Endothelial cell of umbilical vein (primary cell): ENCODE measurements around the gene TBC1D16. TPM values are rescaled to one million over a fixed set of nuclear protein-coding genes. Genes with fewer than 3 reads are reported as not detected.

Experiments used
- BruUV-seq: library from RNA; stranded (reverse); fragments of 400-500 nt; replicated peaks from 2 replicates; lab custom pipeline; 2021; lab: Mats Ljungman, UMichigan
- CTCF ChIA-PET: fragments of 300-600, 350-600 bp; sonication (Branson Sonifier 250); formaldehyde crosslinking; loops from one replicate; lab custom pipeline; 2021; ENCODE audit warnings: antibody characterized with exemption, inconsistent platforms; lab: Charles Lee
- POLR2A ChIA-PET: fragments of 300-600, 350-600 bp; sonication (Branson Sonifier 250); formaldehyde crosslinking; loops from one replicate; lab custom pipeline; 2021; ENCODE audit warnings: antibody characterized with exemption, inconsistent platforms; lab: Charles Lee
- DNase-seq: peaks from one replicate; pipeline ENCODE4 v3.0.0-alpha.2; 2011; ENCODE audit warnings: low read depth, low spot score
- FAIRE-seq: peaks from 2 replicates; lab custom pipeline; 2011; peaks lifted over from hg19 to GRCh38; lab: Jason Lieb, UNC
- H2AFZ ChIP-seq: 2 replicates; pipeline ENCODE4 v1.6.0; 2012; ENCODE audit warnings: low read depth, low read length, control low read depth, inconsistent platforms
- H3K27ac ChIP-seq: 2 replicates; pipeline ENCODE4 v1.5.1; 2011; ENCODE audit warnings: low read depth, mild to moderate bottlenecking, control low read depth, low read length, moderate library complexity; ENCODE audit not compliant: insufficient read depth
- H3K27me3 ChIP-seq, 2 experiments: 2 replicates each; pipeline versions ENCODE4 v1.6.0 to v1.6.1; 2011; ENCODE audit warnings: low read length in 2 of 2, mixed read lengths in 1 of 2; ENCODE audit not compliant: control insufficient read depth in 2 of 2, insufficient read depth in 2 of 2
- H3K36me3 ChIP-seq, 2 experiments: 2 replicates in 1 of 2; 3 replicates in 1 of 2; pipeline ENCODE4 v1.5.1; 2011; ENCODE audit warnings: low read length in 2 of 2, mild to moderate bottlenecking in 1 of 2, moderate library complexity in 1 of 2; ENCODE audit not compliant: control insufficient read depth in 2 of 2, insufficient read depth in 2 of 2; ENCODE audit errors: extremely low read depth in 1 of 2
- H3K4me1 ChIP-seq: 3 replicates; pipeline ENCODE4 v1.5.1; 2011; ENCODE audit warnings: mild to moderate bottlenecking, low read length; ENCODE audit not compliant: control insufficient read depth, insufficient read depth; ENCODE audit errors: extremely low read depth
- H3K4me2 ChIP-seq: 2 replicates; pipeline ENCODE4 v1.6.1; 2011; ENCODE audit warnings: low read length, control low read depth, mixed read lengths; ENCODE audit not compliant: insufficient read depth
- H3K4me3 ChIP-seq, 3 experiments: fragments of 200-600 bp in 1 of 3; sonication (generic), shearing (Covaris generic) in 1 of 3; replicated peaks in 1 of 3; 2 replicates each; pipeline ENCODE4 v1.5.1; 2011 to 2016; ENCODE audit warnings: control low read depth in 3 of 3, low read length in 3 of 3, mild to moderate bottlenecking in 2 of 3, inconsistent platforms in 1 of 3, low read depth in 1 of 3, moderate library complexity in 1 of 3; ENCODE audit not compliant: insufficient read depth in 1 of 3
- H3K79me2 ChIP-seq: 2 replicates; pipeline ENCODE4 v1.6.0; 2012; ENCODE audit warnings: low read length, inconsistent platforms; ENCODE audit not compliant: control insufficient read depth, insufficient read depth
- H3K9ac ChIP-seq: replicated peaks from 2 replicates; pipeline ENCODE3; 2011; ENCODE audit warnings: low read length, control low read depth; ENCODE audit not compliant: insufficient read depth; ENCODE audit errors: extremely low read depth
- H3K9me1 ChIP-seq: replicated peaks from 3 replicates; pipeline ENCODE4 v1.6.0; 2011; ENCODE audit warnings: mild to moderate bottlenecking, low read length; ENCODE audit not compliant: control insufficient read depth, insufficient read depth; ENCODE audit errors: extremely low read depth
- H3K9me3 ChIP-seq: replicated peaks from 2 replicates; pipeline ENCODE4 v1.5.1; 2012; ENCODE audit warnings: low read length, inconsistent platforms; ENCODE audit not compliant: control insufficient read depth, insufficient read depth
- H4K20me1 ChIP-seq: replicated peaks from 2 replicates; pipeline ENCODE3; 2011; ENCODE audit warnings: mild to moderate bottlenecking, low read length; ENCODE audit not compliant: control insufficient read depth, insufficient read depth; ENCODE audit errors: extremely low read depth
- CTCF ChIP-seq, 2 donors: IDR thresholded peaks; 1 replicate in 1 of 2; 2 replicates in 1 of 2; pipeline ENCODE4 v1.5.1; 2011; ENCODE audit warnings: low read length in 2 of 2, mild to moderate bottlenecking in 2 of 2, moderate library complexity in 2 of 2, control low read depth in 1 of 2, inconsistent platforms in 1 of 2, low read depth in 1 of 2; ENCODE audit not compliant: insufficient read depth in 1 of 2; ENCODE audit errors: extremely low read depth in 1 of 2
- EZH2 ChIP-seq: IDR thresholded peaks from 2 replicates; pipeline ENCODE4 v1.6.1; 2012; ENCODE audit warnings: borderline replicate concordance, low read depth, mild to moderate bottlenecking, moderate library complexity, low read length, inconsistent platforms; ENCODE audit not compliant: severe bottlenecking
- FOS ChIP-seq: IDR thresholded peaks from 2 replicates; pipeline ENCODE4 v1.6.1; 2011; ENCODE audit warnings: mild to moderate bottlenecking, low read length, moderate library complexity, borderline replicate concordance; ENCODE audit not compliant: insufficient read depth
- GATA2 ChIP-seq: IDR thresholded peaks from 2 replicates; pipeline ENCODE4 v1.7.0; 2011; ENCODE audit warnings: low read depth, mild to moderate bottlenecking, moderate library complexity, mixed read lengths, low read length; ENCODE audit not compliant: insufficient read length, insufficient read depth
- JUN ChIP-seq: IDR thresholded peaks from 2 replicates; pipeline ENCODE4 v1.6.1; 2011; ENCODE audit warnings: borderline replicate concordance, low read depth; ENCODE audit not compliant: insufficient read length, insufficient read depth
- MYC ChIP-seq: IDR thresholded peaks from one replicate; pipeline ENCODE4 v1.6.1; 2011; ENCODE audit warnings: mild to moderate bottlenecking, low read depth, low read length
- POLR2A ChIP-seq: IDR thresholded peaks from 2 replicates; pipeline ENCODE4 v1.6.1; 2012; ENCODE audit warnings: low read depth, mild to moderate bottlenecking, control low read depth, low read length
- POLR2AphosphoS5 ChIP-seq: IDR thresholded peaks from 2 replicates; pipeline ENCODE4 v1.6.1; 2012; ENCODE audit warnings: low read depth, mild to moderate bottlenecking, control low read depth, low read length, moderate library complexity; ENCODE audit not compliant: insufficient read depth
- dilution Hi-C: fragments of 300-500 bp; cut with MboI; formaldehyde crosslinking; loops from one replicate; pipeline ENCODE4 v1.15.0; 2019; ENCODE audit warnings: low sequenced_read_pairs; ENCODE audit not compliant: extremely low pct_ligation_motif_present
- intact Hi-C: fragments of 100-400 bp; cut with micrococcal nuclease; formaldehyde crosslinking; loops from one replicate; pipeline ENCODE4 v1.10.0; 2022
- polyA plus RNA-seq, 4 experiments: library from polyadenylated mRNA; depleted of rRNA in 3 of 4; stranded (reverse) in 3 of 4; unstranded in 1 of 4; fragments of >200 nt; gene quantifications; 2 replicates each; pipeline versions ENCODE4 v1.2.1 to v1.2.3, GENCODE V29; 2011 to 2012; ENCODE audit warnings: missing spikeins in 1 of 4
- total RNA-seq: library from RNA; stranded (reverse); gene quantifications from 2 replicates; pipeline ENCODE4 v1.2.3, GENCODE V29; 2021
- TF ChIP-seq, protein P1 (sequence below): IDR thresholded peaks from 2 replicates; pipeline ENCODE4 v1.6.1; 2011; ENCODE audit not compliant: insufficient read depth, insufficient read length

The TBC1D16 gene
- total and polyA plus RNA-seq, 2 donors (not counting 3 experiments of a cell fraction or from before 2014, with no cell fraction given) = 12.9 to 48.6 TPM

DNA sequence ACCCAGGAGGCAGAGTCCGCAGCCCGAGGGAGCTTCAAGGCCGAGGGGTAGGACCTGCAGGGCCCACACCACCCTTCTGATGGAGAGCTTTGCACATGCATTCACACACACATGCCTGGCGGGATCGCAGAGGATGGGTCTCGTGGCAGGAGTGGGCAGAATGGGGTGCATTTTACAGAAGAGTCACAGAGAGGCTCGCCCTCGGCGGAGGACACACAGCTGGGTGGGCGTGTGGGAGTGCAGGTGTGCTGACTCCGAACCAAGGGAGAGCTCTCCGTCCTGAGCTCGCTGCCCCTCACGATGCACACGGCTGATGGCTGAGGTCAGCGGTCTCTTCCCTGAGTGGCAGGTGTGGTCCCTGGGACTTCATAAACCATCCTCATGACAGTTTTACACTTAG is 99.6 kb downstream of the TBC1D16 start:
- Histone ChIP-seq H3K36me3 (peaks cover 0 to 20% of the 10 kb centered on the region in 2 experiments), H3K9ac (no peak overlapping the region), H3K9me1 (no peaks in the 10 kb centered on the region), H3K4me2 (no peak overlapping the region), H3K4me3 (no peak overlapping the region), H4K20me1 (no peaks in the 10 kb centered on the region), H3K79me2 (no peaks in the 10 kb centered on the region), H2AFZ (no peak overlapping the region), H3K4me1 (peaks cover 12% of the 10 kb centered on the region), H3K27ac (no peak overlapping the region), H3K27me3 (no peaks in the 10 kb centered on the region), H3K9me3 (no peaks in the 10 kb centered on the region)
- TF ChIP-seq MYC (no peak), EZH2 (no peak), POLR2AphosphoS5 (no peak), JUN (no peak), GATA2 (no peak), FOS (no peak), CTCF (IDR thresholded peaks at IDR 0.05; ENCODE audit: extremely low read depth in 1 of 2, insufficient read depth in 1 of 2, low read depth in 1 of 2, low read length in 2 of 2) (no peak), POLR2A (no peak)
- TF ChIP-seq, protein P1, sequence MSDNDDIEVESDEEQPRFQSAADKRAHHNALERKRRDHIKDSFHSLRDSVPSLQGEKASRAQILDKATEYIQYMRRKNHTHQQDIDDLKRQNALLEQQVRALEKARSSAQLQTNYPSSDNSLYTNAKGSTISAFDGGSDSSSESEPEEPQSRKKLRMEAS = no peak
- ChIA-PET POLR2A (no interaction called here), CTCF (interaction anchor here (0.9 kb wide), 2 partner anchors 12 to 72 kb away, joined by 3 to 4 read pairs; no protein-coding TSS in a partner anchor)
- TSS peak; percentile 1 for BruUV-seq
- dilution Hi-C loops = no loop called here
- FAIRE-seq = no peak
- intact Hi-C loops = no loop called here
- no peak for DNase-seq
